ENCODE results near the gene KHSRP.

DNA sequence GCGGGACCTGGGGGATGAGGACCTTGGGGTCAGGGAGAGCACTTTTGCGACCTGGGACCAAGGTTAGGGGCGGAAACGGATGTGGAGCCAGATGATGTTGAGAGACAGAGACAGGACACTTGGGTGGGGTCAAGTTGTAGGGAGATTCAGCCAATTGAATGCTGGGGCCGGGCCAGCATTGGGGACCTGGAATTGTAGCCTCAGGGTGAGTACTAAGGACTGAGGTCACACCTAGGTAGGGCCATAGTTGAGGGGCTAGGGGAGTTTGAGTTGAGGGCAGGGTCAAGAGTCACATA is 50.9 kb downstream of the KHSRP start:
- no peak for TF ChIP-seq CTCF (conservative IDR thresholded peaks at IDR 0.05; ENCODE audit: low read depth, low read length)
- TF ChIP-seq EZH2 (IDR thresholded peaks at IDR 0.05; ENCODE audit: low read length, unreplicated experiment) = no peak
